ENCODE results near the gene SYNC.
"Not testable (repeated sequence)": the region's sequence is repeated elsewhere in the genome, so short reads cannot be mapped to it uniquely, and the experiment has no call there.

SYNC gene

GRCh38 chr1:32632829-32633228 is 69.7 kb downstream of the SYNC start:
- ATAC-seq = no peak

GRCh38 chr1:32630173-32630572 is 72.4 kb downstream of the SYNC start:
- ATAC-seq = not testable (repeated sequence)

More at GRCh38 chr1:32632829-32633228, 69.7 kb downstream of the SYNC start:
- TF ChIP-seq ZNF565 (CRISPR knock-in tag; conservative IDR thresholded peaks at IDR 0.05; ENCODE audit: low read depth) (no peak), ZFP30 (CRISPR knock-in tag; IDR thresholded peaks at IDR 0.05) (no peak), ZFP3 (CRISPR knock-in tag; IDR thresholded peaks at IDR 0.05) (no peak), ZNF8 (CRISPR knock-in tag; IDR thresholded peaks at IDR 0.05) (no peak), ISL1 (CRISPR knock-in tag; IDR thresholded peaks at IDR 0.05) (no peak), ESRRG (CRISPR knock-in tag; IDR thresholded peaks at IDR 0.05) (no peak), ARNTL (CRISPR knock-in tag; IDR thresholded peaks at IDR 0.05; ENCODE audit: borderline replicate concordance, low read depth) (no peak), CREB5 (CRISPR knock-in tag; IDR thresholded peaks at IDR 0.05; ENCODE audit: low read depth) (no peak), CSDC2 (CRISPR knock-in tag; IDR thresholded peaks at IDR 0.05) (no peak), ZNF70 (CRISPR knock-in tag; IDR thresholded peaks at IDR 0.05) (no peak), RARB (CRISPR knock-in tag; IDR thresholded peaks at IDR 0.05) (no peak), SNAI2 (CRISPR knock-in tag; IDR thresholded peaks at IDR 0.05) (no peak), TOX (CRISPR knock-in tag; IDR thresholded peaks at IDR 0.05; ENCODE audit: borderline replicate concordance) (no peak), PPARA (CRISPR knock-in tag; IDR thresholded peaks at IDR 0.05; ENCODE audit: borderline replicate concordance) (no peak)

Data from SK-N-SH treated with all-trans-retinoic acid at 6 μM for 48 hours (cell line).